GM19463 (cell line): ENCODE data around the gene ANKRD29.
"Not testable (repeated sequence)": the region's sequence is repeated elsewhere in the genome, so short reads cannot be mapped to it uniquely, and the experiment has no call there.

Experiments used
- ATAC-seq: cut with Tn5 transposase; IDR thresholded peaks from one replicate; pipeline ENCODE4 v1.9.1; 2021; ENCODE audit warnings: mild to moderate bottlenecking, moderate library complexity; ENCODE audit not compliant: unreplicated experiment

The ANKRD29 gene

DNA sequence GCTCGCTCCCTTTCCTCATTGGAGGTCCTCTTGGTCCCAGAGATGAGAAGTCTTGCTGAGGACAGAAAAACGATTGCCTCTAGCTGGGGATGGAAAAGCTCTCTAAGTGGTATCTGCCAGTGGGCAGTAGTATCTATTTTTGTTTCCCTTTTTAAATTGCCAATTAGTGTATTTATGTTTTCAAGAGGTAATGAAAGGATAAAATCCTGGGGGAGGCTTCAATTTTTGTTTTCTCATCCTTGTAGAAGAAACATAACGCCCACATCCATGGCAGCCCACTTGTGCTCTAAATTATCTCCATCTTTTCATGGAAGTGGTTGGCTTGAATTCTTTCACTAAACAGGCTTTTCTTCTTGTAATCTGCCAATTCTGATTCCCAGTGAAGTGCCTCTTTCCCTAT, 14.3 kb downstream of the ANKRD29 start:
- no peak for ATAC-seq

GRCh38 chr18:23646282-23646681, 16.4 kb downstream of the ANKRD29 start:
- ATAC-seq: no peak

- no peak for ATAC-seq
Measured at GRCh38 chr18:23645568-23646175, 17.0 kb downstream of the ANKRD29 start.

DNA sequence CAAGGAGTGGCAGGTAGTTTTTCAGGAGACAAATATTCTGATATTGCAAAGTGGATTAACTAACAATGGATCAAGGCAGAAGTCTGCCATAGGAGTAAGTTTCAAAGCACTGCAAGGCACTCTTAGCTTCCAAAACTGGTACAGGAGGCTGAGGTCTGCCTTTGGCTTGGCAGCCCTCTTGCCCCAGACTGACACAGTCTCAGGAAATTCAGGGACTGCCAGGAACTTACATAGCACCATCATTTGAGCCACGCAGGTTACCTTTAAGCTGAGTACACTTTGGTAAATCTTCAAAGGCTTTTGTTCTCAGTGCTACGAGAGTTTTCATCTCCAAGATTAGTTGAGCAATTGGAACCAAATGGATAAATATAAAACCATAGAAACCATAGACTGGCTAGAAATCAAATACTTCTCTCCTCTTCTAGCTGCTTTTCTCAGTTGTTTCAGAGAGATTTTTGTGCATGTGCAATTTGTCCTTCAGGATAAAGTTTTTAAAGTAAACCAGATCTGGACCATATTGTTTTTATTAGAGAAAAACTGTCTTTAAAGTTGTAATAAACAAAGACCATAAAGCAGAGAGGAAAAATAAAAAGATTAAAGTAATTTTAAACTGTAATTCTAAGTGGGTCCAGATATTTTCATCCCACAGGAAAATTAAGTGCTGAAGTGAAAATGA, 18.8 kb downstream of the ANKRD29 start:
- ATAC-seq: no peak

GRCh38 chr18:23641937-23642666, 20.6 kb downstream of the ANKRD29 start:
- no peak for ATAC-seq

DNA sequence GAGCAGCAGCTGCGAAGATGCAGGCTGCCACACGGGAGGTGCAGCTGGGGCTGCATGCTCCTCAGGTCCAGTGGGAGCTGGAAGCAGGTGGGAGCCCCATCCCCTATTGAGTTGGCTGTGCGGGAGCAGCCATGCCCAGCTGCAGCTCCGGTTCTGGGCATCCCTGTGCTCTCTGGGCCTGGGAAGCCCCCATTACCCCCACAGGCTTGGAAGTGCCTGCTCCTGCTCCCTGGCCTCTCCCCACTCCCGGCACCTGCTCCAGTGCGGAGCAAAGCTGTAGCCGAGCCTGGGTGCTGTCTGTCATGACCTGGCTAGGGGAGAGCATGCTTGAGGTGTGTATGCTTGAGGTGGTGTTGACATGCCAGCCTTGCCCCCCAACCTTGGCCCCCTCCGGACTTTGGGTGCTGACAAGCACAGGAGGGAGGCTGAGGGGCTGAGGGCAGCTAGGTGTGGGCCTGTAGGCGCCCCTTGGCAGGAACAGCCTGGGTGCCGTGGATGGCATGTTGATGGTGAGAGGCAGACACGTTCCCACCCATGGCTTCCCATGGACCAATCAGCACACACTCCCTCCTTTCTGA, 21.5 kb downstream of the ANKRD29 start:
- no peak for ATAC-seq

DNA sequence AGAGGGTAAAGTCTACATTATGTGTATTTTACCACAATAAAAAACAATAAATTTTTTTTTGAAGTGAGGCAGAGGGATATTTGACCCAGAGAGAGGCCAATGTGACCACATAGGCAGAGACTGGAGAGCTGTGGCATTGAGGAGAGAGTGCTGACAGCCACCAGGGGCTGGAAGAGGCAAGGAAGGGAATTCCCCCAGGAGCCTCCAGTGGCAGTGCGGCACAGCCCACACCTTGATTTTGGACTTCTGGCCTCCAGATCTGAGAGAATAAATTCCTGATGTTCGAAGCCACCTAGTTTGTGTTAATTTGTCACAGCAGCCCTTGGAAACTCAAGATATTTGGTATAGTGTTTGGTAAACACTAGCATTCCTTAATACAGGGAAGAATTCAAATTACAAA, 22.7 kb downstream of the ANKRD29 start:
- no peak for ATAC-seq

- ATAC-seq: not testable (repeated sequence)
Measured at GRCh38 chr18:23636433-23636832, 26.3 kb downstream of the ANKRD29 start.

DNA sequence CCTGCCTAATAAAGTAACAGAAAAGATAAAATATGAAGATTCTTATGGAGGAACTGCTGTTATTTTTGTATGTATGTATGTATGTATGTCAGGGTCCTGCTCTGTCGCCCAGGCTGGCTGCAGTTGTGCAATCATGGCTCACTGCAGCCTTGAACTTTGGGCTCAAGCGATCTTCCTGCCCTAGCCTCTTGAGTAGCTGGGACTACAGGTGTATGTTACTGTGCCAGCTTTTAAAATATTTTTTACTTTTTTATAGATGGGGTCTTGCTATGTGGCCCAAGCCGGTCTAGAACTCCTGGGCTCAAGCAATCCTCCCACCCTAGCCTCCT, 26.7 kb downstream of the ANKRD29 start:
- ATAC-seq: no peak

DNA sequence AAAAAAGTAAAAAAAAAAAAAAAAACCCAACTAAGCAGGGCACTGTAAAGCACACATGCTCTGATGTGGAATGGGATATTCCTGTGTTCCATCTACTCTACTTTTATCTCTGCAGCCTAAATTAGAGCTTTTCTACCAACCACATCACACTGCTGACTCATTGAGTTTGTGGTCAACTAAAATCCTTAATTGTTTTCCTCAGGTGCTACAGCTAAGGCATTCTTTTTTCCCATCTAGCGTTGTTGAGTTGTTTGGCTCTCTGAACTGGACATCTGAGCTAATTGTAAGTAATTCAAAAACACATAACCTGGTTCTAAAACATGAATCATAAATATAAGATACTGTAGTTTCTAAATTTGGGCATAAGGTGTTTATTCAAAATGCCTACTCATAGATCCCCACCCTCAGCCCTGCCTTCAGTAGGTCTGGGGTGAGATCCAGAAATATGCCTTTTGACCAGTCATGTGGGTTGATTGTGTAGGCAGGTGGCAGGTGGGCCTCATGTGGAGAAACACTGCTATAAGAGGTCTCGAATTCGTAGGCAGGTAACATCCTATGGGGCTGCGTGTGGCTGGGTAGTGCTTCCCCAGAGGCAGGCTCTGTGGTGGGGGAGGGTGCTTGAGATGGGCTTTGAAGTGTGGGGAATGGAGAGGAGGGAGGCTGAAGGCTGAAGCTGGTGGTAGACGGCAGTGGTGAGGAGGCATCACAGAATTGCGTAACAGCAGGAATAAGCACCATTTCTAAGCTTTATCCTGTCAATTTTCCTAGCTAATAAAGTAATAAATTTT, 27.2 kb downstream of the ANKRD29 start:
- ATAC-seq: no peak

DNA sequence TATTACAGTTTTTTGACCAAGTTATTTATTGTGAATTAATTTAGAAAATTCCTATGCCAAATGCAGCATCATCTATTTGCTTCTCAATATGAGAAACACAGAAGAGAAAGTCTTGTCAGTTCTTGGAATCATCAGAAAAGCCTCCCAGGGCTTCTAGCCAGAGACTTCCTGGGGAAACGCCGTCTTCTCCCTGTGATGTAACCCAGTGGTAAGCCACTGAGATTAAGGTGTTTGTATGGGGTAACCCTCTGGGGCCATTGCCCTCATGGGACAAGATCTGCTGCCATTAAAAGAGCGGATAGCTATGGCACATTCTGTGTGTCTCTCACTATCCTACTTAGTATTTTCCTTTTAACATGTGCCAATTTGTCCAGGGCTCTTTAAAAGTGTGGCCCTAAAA, 28.0 kb downstream of the ANKRD29 start:
- ATAC-seq: no peak

- ATAC-seq: no peak
Measured at GRCh38 chr18:23632615-23633014, 30.1 kb downstream of the ANKRD29 start.

DNA sequence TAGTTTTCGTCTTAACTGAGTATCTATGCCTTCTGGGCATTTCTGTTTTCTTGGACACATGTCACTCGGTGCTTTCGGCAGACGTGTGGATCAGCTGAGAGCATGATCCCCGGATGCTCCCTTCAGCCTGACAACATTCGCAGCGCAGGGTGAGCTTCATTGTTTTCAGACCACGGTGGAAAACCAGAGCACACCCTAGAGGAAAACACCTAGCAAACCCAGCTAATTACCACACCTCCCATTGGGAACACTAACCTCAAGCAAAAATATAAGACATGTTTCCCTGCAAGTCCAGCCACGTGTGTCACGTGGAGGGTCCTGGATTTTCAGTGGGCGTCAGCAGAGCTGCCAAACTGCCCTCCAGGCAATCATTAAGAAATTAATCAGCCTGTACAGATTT, 31.0 kb downstream of the ANKRD29 start:
- ATAC-seq: no peak

GRCh38 chr18:23631312-23631711, 31.4 kb downstream of the ANKRD29 start:
- ATAC-seq: no peak

- peak; percentile 96 for ATAC-seq
Measured at GRCh38 chr18:23629444-23629946, 33.2 kb downstream of the ANKRD29 start.

DNA sequence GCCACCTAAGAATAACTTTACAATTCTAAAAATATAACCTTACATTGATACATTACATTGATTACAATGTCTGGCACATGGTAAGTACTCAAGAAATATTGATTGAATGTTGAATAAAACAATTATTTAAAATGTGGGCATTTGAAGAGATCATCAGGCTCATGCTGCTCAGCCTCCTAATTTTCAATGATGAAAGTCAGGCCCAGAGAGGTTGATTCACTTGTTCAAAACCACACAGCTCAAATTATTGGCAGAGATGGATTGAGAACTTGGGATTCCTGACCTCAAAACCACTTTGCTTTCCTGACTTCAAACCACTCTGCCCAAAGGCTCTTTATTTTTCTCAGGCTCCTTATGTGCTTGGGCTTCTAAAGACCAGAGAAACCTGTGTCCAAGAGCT, 34.7 kb downstream of the ANKRD29 start:
- no peak for ATAC-seq

DNA sequence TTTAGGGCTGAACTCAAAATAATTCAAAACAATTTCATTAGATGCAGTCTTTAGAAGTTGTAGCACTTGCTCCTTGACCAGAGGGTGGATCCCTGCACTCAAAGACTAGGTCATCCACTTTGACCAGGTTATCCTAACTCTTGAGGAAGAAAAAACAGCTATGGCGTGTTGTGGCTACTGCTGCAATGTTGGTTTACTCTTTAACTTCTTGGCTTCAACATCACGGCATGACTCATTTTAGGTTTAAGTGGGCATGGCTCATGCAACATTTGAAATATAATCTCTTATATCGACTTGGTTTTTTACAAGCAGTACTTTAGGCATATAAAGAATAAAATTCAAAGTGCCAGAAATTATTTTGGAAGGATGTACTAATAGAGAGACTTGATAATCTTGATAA, 35.4 kb downstream of the ANKRD29 start:
- no peak for ATAC-seq

GRCh38 chr18:23626451-23627279, 36.0 kb downstream of the ANKRD29 start:
- ATAC-seq: no peak

- no peak for ATAC-seq
Measured at GRCh38 chr18:23623040-23623439, 39.7 kb downstream of the ANKRD29 start.

GRCh38 chr18:23619388-23619881, 43.3 kb downstream of the ANKRD29 start:
- peak; percentile 19 for ATAC-seq
